DMS53 treated with DMSO at 0.1 percent for 48 hours (cell line): ENCODE data around the gene CYP2W1.
"Not testable (repeated sequence)": the region's sequence is repeated elsewhere in the genome, so short reads cannot be mapped to it uniquely, and the experiment has no call there.

Source experiments
- DNase-seq: peaks from one replicate; lab custom pipeline; 2025; ENCODE audit not compliant: unreplicated experiment; lab: John Stamatoyannopoulos, UW

Gene CYP2W1

GRCh38 chr7:983004-983615 lies at the start of gene CYP2W1:
Gene CYP2W1 (plus strand): TSS chr7:983181. CDS start chr7:983212, 31 bp downstream.
- no peak for DNase-seq

GRCh38 chr7:934469-935163 lies 48.4 kb upstream of the CYP2W1 start:
- DNase-seq = no peak

GRCh38 chr7:935164-935873 lies 47.7 kb upstream of the CYP2W1 start:
- DNase-seq = no peak

DNA sequence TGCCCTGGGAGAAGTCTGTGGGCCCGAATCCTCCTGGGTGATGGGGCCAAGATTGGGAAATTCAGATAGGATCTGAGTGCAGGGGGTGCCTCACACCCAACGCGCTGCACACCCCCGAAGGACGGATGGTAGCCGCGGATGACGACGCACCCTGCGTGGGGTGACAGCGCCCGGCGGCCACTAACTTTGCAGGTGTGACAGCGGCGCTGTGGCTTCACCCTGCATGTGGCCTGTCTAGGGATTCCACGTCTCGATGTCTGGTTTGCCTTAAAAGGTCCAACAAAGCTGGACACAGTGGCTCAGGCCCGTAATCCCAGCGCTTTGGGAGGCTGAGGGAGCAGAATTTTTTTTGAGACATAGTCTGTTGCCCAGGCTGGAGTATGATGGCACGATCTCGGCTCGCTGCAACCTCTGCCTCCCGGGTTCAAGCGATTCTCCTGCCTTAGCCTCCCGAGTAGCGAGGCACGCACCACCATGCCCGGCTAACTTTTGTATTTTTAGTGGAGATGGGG lies 47.1 kb upstream of the CYP2W1 start:
- DNase-seq = no peak

- DNase-seq = no peak
Observed at GRCh38 chr7:936386-937054, 46.5 kb upstream of the CYP2W1 start.

DNA sequence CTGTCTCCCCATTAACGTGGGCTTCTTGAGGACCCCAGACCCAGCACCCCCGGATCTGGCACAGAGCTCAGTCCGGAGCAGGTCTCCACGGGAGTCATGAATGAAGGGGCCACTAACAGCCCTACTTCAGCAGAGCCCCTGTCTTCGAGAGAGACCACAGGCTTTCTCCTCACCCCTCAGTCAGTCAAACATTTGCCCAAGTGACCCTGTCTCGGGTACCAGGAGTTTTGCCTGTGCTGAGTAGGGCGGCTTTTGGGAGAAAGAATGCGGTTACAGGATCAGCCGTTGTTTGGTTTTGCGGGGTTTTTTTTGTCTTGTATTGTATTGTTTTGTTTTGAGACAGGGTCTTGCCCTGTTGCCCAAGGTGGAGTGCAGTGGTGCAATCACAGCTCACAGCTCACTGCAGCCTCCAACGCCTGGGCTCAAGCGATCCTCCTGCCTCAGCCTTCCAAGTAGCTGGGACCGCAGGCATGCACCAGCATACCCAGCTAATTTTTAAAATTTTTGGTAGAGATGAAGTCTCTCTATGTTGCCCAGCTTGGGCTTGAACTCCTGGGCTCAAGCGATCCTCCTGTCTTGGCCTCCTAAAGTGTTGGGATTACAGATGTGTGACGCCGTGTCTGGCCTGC lies 45.0 kb upstream of the CYP2W1 start:
- DNase-seq = no peak

GRCh38 chr7:938546-939185 lies 44.3 kb upstream of the CYP2W1 start:
- no peak for DNase-seq

- DNase-seq = no peak
Observed at GRCh38 chr7:939843-940242, 43.1 kb upstream of the CYP2W1 start.

DNA sequence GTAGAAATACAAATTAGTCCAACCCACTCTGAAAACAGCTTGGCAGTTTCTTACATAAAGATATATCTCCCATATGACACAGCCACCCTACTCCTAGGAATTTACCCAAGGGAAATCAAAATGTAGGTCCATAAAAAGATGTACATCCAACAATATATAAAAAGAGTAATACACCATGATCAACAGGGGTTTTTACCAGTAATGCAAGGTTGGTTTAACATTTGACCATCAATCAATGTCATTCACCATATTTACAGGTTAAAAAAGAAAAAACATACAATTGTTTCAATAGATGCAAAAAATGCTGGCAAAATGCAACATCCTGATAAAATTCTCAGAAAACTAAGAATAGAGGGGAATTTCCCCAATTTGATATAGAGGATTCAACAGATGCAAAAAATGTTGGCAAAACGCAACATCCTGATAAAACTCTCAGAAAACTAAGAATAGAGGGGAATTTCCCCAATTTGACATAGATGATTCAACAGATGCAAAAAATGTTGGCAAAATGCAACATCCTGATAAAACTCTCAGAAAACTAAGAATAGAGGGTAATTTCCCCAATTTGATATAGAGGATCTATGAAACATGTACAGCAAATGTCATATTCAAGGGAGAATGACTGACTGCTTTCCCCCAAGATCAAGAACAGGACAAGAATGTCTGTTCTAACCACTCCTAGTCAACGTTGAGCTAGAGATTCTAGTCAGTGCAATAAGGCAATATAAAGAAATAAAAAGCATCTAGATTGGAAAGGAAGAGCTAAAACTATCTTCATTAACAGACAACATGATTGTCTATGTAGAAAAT lies 42.2 kb upstream of the CYP2W1 start:
- no peak for DNase-seq

GRCh38 chr7:943793-944192 lies 39.2 kb upstream of the CYP2W1 start:
- not testable (repeated sequence) for DNase-seq

DNA sequence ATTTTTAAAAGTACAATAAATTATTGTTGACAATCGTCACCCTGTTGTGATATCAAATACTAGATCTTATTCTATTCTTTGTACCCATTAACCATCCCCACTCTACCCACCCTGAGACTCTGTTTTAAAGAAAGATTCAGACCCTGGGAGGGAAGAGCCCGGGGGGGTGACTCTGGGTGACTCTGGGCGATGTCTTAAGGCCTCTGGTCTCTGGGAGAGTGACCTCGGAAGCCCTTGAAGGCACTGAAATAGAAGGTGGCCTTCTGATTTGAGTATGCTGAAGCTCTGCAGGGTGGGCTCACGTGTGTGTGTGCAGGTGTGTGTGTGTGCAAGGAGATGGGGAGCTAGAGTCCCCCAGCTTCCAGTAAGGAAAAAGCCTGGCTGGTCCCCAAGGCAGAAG lies 38.2 kb upstream of the CYP2W1 start:
- DNase-seq = no peak

DNA sequence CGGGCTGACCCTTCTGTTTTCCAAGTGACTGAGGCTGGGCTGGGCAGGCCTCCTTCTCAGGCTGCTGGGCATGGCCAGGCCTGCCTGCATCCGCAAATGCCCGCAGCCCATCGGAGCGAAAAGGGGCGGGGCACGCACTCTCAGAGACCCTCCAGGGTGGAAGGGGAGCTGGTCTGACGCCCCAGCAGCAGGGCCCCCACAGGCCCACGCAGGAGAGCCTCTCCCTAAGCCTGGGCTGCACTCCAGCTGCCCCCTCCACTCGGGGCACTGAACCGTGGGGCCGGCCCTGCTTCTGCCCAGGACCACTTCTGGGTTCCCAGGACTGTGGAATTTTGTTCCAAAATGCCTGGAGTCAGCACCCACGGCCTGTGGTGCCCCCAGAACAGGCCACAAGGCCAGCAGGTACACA lies 37.8 kb upstream of the CYP2W1 start:
- DNase-seq = no peak

GRCh38 chr7:945556-946255 lies 37.3 kb upstream of the CYP2W1 start:
- DNase-seq = peak; percentile 87

- no peak for DNase-seq
Observed at GRCh38 chr7:946256-946996, 36.6 kb upstream of the CYP2W1 start.

GRCh38 chr7:947391-948210 lies 35.4 kb upstream of the CYP2W1 start:
- DNase-seq = no peak

GRCh38 chr7:949021-949934 lies 33.7 kb upstream of the CYP2W1 start:
- no peak for DNase-seq
